LoVo (cell line): Measurements from ENCODE around the gene SPC25.
A peak's percentile ranks its signal among the peaks of the same experiment; 100 is the strongest.
"Not testable (repeated sequence)": the region's sequence is repeated elsewhere in the genome, so short reads cannot be mapped to it uniquely, and the experiment has no call there.

Source experiments
- DNase-seq: peaks from one replicate; pipeline ENCODE4 v3.0.0-alpha.2; 2016; ENCODE audit warnings: low spot score

SPC25 gene, protein sequence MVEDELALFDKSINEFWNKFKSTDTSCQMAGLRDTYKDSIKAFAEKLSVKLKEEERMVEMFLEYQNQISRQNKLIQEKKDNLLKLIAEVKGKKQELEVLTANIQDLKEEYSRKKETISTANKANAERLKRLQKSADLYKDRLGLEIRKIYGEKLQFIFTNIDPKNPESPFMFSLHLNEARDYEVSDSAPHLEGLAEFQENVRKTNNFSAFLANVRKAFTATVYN

DNA sequence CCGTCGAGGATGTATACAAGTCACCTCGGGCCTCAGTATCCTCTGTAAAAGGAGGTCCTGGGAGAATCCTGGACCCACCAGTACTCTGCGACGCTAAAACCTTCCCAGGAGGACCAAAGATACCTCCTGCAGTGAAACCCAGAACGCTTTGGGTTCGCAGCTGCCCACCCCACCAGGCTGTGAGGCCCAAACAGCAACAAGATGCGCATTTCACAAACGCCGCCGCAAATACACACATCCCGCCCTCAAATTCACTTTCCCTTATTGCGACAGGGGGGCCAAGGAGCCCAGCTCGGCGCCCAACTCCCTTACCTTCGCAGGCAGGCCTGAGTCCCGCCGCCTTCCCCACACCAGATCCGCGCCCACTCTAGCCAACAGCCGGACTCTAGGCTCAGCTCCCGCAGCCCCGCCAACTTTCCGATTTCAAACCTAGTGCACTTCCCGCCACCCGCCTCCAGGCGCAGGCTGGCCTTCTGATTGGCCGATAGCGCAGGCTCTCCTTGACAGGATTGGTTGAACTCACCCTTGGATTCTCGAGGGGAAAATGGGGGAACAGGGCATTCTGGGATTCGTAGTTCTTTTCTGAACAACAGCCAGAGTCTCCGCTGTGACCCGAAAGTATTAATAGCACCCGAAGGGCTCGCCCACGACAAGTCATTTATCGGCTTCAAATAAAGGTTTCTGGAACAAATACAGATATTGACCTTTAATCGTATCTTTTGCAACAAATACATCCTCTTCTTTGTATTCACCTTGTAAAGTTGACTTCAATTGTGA lies at the start of gene SPC25:
Gene SPC25, minus strand, starts transcription at position 425 of the 777 bp plus-strand sequence. CDS start 911 bp downstream, outside the sequence.
- peak; percentile 93 for DNase-seq

DNA sequence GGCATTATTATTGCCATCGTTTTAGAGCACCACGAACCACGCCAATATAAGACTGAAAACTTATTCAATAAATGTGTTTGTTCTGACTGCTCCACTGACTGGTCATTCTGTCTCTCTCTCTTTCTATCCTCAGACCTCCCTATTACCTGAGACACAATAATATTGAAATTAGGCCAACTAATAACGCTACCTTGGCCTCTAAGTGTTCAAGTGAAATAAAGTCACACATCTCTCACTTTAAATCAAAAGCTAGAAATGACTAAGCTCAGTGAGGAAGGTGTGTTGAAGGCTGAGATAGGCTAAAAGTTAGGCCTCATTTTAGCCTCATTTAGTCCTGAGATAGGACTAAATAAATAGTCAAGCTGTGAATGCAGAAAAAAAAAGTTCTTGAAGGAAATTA lies 49.7 kb upstream of the SPC25 start:
- no peak for DNase-seq

DNA sequence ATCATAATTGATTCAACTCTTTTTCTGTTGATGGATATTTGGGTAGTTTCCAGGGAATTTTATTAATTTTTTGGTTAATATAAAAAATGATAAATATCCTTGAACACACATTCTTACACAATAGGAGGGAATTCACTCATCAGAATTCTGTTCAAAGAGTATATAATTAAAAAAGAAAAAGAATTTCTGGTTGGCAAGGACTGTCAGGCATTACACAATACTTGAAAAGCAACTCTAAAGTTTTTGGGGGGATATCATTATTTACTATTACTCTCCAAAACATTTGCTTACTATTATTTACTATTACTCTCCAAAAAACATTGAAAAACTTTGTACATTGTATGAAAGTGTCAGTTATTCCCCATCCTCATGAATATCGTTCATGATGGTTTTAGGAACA lies 48.8 kb upstream of the SPC25 start:
- DNase-seq: no peak

DNA sequence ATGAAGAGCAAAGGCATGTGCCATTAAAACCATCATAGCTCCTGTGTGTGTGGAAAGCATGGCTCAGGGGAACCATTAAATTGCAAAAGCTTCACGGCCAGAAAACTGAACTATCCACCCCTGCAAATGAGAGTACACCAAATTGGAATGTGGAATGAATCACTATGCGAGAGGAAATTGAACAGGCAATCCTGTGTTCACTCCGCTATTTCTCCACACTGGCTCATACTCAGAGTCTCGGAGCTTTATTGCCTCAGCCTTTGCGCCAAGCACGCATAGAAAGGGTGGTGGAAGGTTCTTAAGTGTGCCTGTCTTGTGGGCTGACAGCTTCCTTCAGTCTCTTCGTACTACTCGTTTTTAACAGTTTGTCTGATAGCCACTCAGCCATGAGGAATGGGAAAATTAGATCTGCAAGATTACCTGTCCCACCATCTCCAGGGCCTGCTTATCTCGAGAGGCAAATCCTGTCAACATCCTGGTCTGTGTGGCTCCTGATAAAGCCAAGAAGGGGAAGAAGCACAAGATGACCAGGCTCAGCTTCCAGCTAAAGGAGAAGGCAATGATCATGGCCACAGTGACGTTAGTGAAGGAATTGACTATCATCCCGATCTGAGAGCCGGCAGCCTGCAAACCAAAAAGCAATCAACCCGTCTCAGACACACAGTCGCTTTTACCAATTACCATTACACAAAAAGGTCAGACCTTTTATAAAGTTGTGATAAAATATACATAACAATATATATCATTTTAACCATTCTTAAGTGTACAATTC lies 45.8 kb upstream of the SPC25 start:
- DNase-seq: no peak

DNA sequence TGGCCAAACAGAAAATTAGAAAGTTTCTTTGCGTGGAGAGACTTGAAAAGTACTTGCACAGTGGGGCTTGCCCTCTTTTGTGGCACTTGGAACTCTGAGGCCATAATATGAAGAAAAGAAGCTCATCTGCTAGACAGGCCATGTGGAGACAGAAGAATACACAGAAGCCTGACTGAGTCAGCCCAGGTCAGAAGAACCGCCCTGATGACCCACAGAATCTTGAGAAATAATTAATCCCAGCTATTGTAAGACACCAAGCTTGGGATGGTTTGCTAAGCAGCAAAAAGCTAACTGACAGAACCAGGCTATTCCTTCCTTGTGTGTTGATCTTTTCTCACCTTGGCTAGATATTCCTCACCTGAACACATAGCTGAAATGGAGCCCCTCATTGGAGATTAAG lies 44.6 kb upstream of the SPC25 start:
- DNase-seq: no peak

DNA sequence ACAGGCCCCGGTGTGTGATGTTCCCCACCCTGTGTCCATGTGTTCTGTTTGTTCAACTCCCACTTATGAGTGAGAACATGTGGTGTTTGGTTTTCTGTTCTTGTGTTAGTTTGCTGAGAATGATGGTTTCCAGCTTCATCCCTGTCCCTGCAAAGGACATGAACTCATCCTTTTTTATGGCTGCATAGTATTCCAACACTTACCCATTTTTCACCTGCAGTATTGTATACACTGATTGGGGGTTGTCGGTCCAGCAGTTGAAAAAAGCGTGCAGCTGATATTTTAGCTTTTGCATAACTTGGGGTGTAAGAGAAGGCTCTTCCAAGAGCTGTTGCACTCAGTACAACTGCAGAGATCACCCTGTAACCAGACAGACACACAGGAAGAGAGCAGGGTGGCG lies 41.9 kb upstream of the SPC25 start:
- DNase-seq: not testable (repeated sequence)

DNA sequence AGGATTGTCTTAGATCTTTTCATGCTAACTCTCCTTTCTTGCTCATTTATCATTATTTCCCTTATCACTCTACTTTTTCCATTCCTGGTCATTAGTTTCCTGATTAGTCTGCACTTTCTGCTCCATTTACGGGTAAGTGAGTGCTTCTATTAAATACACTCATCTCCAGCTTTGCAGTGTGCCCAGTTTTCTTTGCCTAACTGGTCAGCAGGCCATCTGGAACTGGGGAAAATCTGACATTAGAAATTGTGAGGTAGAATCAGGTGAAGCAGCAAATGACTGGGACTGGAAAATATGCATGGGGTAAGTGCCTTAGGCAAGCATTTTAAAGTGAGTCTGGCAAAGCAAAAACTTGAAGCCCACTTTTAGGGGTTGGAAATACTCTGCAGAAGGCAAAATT lies 40.0 kb upstream of the SPC25 start:
- no peak for DNase-seq

DNA sequence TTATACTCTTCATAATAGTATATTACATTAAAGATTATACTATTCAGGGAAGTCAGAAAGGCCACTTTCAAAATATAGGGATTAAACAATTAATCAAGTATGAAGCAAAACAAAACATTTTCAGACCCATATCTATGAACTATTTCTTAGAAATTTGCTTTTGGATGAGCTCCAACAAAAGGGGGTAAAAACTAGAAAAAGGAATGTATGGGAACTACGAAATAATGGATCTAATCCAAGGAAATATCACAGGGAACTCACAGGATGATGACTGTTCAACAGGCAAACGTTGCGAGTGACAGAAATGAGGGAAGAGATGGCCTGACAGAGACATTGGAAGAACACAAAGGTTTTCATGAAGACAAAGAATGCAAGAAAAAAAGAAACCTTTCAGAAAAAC lies 38.8 kb upstream of the SPC25 start:
- DNase-seq: no peak

DNA sequence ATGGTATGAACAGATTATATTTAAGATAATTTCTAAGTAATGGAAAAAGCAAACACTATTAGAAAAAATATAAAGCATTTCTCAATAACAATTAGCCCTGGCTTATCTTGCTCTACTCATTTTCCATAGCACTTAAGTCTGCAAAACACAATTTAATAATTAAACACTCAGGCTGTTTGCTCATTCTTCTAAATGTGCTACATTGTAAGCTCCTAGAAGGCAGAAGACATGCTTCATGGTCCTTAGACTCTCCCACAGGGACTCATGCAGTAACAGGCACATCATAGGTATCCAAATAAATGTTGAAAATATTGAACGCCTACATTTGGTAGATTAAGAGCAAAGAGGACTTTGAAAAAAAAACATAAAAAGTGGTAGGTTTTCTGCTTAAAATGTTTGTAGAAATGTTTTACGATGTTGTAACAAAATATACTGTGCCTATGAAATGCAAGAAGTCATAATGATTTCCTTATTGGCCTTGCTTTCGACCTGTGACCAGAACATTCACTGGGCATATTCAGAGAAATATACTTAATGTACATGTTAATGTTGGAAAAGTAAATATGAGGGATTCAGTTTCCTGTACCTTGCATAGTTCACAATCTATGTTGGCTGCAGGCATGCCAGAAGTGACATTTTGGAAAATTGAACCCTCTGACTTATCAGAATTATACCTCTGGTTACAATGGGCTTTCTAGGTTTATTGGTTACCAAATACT lies 38.0 kb upstream of the SPC25 start:
- no peak for DNase-seq

DNA sequence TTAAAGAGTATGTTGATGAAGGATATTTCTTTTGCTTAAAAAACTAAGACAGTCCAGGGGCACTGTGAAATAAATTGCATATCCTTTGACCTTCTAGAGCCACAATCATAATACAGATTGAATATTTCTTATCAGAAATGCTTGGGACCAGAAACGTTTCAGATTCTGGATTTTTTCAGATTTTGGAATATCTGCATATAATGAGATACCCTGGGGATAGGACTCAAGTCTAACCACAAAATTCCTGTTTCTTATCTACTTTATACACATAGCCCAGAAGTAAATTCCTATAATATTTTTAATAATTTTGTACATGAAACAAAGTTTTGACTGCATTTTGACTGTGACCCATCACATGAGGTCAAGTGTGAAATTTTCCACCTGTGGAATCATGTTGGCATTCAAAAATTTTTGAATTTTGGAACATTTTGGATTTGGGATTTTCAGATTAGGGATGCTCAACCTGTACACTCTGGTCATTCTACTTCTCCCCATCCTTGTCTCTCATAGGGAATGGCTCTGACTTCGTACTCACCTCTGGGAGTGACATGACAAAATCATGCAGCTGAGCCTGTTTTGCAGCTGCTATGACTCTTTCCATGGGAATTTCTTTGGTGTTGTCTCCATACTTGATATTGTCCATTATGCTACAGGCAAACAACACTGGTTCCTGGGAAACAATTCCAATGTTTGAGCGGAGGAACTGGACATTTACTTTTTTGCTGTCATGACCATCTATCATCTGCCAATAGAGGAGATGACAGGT lies 36.6 kb upstream of the SPC25 start:
- no peak for DNase-seq

DNA sequence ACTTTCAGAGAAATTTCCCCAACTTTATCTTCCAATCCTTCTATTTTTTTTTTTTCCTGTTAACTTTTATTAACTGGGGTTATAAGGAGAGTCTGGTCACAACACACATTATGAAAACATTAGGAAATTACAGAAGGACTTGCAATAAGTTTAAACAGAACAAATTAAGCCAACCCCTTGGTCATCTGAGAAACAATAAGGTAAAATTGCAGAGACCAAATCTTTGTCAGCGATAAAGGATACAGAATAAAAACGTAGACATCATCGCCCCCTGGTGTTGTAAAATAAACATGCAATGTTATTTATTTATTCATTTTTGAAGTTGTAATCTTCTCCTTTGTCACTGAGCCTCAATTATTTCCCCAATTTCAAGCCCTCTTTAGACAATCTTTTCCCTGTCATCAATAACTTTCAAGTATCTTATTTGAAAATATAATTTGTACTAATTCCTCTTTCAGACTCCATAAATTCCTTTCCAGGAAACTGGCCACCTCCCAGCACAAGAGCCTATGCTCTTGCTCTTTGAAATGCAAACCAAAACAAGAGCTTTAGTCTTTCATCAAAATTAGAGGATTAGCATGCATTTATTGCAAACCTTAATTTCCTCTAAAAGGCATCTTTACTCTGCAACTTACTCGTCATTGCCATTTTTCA lies 30.4 kb upstream of the SPC25 start:
- peak; percentile 51 for DNase-seq

DNA sequence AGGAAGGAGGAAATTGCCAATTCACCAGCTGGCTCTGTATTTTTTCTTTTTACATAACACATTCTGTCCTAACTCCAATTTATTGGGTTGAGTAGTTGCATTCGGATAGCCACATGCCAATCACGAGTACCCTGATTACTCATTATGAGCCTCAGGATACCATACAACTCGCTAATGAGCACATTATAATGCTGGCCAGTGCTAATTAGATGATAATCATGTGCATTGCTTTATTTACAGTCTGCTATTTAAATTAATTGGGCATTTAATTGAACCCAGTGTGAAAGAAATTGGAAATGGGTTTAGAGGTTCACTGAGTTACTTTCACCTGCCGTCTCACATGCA lies 26.1 kb upstream of the SPC25 start:
- DNase-seq: no peak

DNA sequence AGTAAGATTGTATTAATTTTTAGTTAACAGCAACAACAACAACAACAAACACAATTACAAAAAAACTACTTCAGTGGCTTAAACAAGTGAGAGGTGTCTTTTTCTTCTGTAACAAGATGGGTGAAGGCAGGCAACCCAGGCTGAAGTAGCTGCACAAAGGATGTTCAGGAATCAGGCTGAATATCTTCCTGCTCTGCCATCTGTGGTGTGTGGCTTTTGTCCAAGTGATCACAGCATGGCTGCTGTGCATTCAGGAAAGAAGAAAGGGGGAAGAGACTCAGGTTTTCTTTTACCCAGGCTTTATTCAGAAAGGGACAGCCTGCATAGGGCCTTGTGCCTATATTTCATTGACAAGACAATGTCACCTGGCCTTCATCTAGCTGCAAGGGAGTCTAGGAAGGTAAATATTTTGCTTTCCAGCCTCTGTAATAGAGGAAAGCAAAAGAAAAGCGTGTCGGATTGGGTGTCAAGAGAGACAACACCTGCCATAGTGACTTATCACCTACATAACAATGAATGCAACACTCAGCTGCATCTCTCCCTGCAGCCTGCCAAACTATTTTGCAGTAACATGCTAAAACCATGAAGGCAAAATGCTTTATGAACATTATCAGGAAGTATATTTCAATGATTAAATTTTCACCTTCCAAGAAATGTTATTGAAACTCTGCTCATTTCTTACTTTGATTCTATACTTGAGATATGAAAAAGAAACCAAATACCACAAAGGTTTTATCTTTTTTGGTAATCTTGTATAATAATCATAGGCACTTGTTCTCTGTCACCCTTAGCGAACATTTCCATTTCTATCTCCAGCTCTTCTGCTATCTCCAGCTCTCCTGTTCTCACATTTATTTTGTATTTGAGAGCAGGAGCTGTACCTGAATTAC lies 25.5 kb upstream of the SPC25 start:
- no peak for DNase-seq

DNA sequence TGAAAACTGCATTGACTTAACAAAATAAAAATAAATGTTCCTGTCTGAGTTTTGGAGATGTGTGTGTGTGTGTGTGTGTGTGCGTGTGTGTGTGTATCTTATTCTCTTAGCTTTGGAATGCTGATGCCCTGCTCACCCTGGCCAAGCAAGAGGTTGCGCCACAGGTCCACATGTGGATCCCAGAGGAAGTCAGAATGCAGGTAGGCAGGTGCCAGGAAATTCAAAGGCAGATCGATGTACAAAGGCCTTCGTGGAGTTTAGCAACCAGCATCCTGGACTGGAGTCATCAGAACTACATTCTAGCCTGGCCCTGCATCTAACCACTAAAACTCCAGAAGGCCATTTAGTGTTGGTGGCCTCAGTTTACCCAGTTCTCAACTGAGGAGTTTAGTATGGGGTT lies 23.3 kb upstream of the SPC25 start:
- DNase-seq: no peak

DNA sequence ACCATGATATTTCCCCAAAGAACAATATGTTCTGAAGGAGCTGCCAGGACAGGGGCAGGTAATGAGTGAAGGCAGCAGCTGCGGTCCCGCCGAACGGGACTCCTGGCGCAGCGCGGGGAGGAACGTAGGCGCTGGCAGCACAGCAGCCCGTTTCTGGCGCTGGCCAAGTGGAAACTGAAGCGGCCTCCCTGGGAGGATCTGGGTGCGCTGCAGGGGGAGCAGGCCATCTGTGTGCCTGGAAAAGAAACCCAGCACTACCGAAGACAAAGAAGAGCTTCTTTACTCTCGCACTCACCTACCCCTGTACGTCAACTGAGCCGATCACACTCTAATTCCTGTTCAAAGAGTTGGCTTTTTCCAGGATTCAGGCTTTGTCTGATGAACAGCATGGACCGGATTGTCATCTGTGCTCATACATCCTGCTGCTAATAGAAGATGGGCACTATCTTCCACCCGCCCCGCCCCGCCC lies 22.7 kb upstream of the SPC25 start:
- no peak for DNase-seq

DNA sequence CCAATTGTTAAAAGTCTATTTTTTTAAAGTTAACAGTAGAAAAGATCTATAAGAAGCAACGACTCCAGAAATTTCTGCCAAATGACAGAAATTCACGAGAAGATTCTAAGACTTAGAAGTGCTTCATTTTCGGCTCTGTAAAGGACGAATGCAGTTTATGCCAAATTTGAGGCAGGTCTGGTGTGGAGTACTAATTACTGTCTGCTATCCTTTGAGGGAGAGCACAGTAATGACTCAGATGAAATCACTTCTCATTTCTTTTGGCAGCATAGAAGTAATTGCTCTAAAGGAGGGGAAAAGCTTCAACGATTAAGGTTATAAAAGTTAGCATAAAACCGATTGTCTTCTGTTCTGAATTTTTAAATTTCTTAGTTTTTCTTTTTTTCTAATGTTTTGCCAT lies 22.2 kb upstream of the SPC25 start:
- no peak for DNase-seq

DNA sequence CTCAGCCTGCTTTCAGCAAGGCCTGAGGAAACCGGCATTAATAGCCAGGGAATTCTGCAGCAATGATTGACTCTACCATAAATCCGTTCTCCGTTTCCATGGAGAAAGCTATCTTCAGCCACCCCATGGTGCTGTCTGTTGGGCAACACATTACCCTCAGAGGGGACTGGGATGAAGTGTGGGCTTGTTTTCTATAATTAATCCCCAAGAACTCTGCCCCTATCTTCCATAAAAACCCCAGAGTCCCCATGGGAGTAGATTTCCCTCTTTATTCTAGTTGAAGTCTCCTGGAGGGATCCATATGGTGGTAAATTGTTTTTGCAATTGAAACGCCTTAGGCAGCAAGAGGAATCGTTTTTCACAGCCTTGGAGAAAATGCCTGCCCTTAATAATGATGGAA lies 20.1 kb upstream of the SPC25 start:
- no peak for DNase-seq

DNA sequence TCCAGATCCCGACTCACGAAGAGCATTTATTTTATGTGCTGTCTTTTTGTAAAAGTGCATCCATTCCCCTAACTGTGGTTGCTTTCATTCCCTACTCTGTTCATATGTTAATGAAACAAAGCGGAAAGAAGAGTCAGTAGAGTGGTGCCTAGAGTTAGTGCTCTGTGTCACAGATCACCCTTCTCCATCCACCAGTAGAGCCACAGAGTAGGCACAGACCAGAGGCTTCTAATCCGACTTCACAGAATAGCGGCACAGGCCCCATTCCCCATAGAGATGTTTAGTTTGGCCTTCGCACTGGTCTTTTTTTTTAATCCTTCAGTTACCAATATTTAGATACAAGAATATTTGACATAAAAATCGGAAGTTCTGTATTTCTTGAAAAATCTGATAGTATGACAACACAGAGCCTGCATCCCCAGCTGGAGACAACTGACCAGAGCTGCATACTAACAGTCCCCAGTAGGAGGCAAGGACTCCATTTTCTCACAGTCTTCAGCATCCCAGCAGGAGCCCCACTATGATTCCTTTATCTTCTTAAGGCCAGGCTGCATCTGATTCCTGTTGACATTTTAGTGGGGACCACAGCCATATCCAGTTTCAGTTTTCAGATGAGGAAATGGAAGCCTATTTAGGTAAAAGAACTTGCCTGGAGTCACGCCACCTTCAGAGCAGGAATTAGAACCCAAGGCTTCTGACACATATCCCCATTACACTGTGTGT lies 17.9 kb upstream of the SPC25 start:
- no peak for DNase-seq

DNA sequence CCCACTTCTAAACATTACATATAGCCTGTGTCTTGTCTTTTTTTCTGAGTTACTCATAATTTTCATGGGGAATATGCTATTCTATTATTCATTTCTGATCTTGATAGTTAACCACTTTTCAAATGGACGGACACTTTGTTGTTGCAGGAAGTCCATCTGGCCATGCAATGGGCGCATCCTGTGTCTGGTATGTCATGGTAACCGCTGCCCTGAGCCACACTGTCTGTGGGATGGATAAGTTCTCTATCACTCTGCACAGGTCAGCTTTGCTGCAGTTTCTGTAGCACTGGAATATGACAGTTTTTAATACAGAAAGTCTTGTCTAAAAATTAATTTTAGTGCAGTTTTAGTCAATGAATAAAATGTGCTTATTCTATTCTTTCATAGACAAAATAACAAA lies 14.1 kb upstream of the SPC25 start:
- no peak for DNase-seq
